Measurements from ENCODE around the gene NSF.
"Not testable (repeated sequence)": the region's sequence is repeated elsewhere in the genome, so short reads cannot be mapped to it uniquely, and the experiment has no call there.

Gene NSF

GRCh38 chr17:46628753-46629436 is 38.4 kb downstream of the NSF start:
- H3K4me3 ChIP-seq (ENCODE audit: low read depth, low read length): not testable (repeated sequence)

GRCh38 chr17:46632146-46632545 is 41.7 kb downstream of the NSF start:
- not testable (repeated sequence) for H3K4me3 ChIP-seq (ENCODE audit: low read depth, low read length)

GRCh38 chr17:46634844-46635243 is 44.4 kb downstream of the NSF start:
- not testable (repeated sequence) for H3K4me3 ChIP-seq (ENCODE audit: low read depth, low read length)

DNA sequence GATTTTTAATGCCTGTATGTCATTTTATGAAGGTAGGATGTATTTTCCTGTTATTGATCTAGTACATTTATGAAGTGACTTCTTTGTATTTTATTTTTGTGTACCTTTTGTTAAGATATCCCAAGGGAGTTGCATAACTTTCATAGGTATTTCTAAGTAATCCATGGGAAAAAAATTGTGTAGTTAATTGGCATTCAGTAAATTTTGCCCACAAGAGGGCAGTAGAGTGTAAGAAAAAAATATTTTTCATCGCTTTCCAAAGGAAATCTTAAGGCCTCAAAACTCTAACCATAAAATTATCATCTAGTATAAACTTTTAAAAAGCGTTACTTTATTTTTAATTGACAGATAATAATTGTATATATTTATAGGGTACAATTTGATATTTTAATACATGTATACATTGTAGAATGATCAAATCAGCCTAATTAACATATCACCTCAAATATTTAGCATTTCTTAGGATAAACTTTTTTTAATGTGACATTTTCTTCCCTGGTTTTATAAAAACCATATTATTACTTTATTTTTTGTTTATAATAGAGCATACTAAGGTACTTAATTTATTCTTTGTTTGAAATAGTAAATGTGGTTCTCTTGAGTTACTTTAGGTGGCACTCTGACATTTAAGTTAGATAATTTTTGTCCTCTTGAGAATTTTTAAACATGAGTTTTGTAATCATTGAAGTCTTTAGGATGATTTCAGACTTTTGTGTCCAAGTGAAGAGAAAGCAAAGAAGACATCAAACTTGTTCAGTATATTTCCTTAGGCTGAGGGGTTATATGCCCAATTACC is 51.6 kb downstream of the NSF start:
- H3K4me3 ChIP-seq (ENCODE audit: low read depth, low read length): not testable (repeated sequence)

- H3K4me3 ChIP-seq (ENCODE audit: low read depth, low read length): not testable (repeated sequence)
These were observed 56.8 kb downstream of the NSF start for GRCh38 chr17:46647251-46647650.

DNA sequence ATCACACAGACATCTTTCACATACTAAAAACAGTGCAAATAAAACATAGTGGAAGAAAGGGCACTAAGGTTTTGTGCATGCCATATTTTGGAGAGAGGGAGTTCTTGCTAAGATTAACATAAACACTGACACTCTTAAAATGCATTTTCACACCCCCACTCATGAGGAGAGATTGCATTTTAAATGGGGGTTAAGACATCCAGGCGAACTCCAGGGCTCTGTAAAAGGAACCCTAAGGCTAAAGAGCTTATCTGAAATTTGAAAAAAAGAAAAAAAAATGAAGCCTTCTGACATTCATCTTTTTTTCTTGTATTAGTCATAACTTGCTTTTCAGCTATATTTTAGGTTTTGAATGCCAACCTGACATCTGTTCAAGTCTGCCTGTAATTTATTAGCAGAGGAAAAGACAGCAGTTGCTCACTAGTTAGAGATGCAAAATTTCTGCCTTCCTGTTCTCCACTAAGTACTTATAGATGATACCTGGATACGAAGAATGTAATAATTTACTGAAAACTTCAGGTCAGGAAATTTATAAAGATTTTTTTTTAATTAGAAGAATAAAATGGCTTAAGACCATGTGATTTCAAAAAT is 57.3 kb downstream of the NSF start:
- not testable (repeated sequence) for H3K4me3 ChIP-seq (ENCODE audit: low read depth, low read length)

GRCh38 chr17:46649246-46649645 is 58.8 kb downstream of the NSF start:
- not testable (repeated sequence) for H3K4me3 ChIP-seq (ENCODE audit: low read depth, low read length)

DNA sequence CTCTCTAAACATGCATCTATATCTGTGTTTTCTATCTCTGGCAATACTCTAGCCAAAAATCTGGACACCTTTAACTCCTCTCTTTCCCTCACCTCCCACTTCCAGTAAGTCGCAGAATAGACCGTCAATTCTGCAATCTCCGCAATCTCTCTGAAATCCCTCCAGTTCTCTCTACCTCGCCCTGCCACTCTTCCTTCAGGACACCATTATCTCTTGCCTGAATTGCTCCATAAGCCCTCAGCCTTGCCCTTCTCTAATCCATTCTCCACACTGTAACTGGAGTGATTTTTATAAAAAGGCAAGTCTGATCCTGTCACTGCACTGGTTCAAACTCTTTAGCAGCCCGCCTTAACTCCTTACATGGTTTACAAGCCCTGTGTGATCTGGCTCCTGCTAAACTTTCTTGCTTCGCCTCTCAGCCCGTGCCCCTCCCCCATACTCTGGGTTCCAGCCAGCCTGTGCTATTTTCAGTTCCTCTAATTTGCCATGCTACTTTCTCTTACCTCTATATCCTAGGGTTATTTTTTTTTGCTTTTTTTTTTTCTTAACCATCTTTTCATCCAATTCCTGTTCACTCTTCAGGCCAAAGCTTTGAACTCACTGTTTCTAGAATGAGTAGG is 61.7 kb downstream of the NSF start:
- H3K4me3 ChIP-seq (ENCODE audit: low read depth, low read length): not testable (repeated sequence)

GRCh38 chr17:46658235-46658634 is 67.8 kb downstream of the NSF start:
- H3K4me3 ChIP-seq (ENCODE audit: low read depth, low read length): not testable (repeated sequence)

GRCh38 chr17:46659702-46660101 is 69.2 kb downstream of the NSF start:
- not testable (repeated sequence) for H3K4me3 ChIP-seq (ENCODE audit: low read depth, low read length)

DNA sequence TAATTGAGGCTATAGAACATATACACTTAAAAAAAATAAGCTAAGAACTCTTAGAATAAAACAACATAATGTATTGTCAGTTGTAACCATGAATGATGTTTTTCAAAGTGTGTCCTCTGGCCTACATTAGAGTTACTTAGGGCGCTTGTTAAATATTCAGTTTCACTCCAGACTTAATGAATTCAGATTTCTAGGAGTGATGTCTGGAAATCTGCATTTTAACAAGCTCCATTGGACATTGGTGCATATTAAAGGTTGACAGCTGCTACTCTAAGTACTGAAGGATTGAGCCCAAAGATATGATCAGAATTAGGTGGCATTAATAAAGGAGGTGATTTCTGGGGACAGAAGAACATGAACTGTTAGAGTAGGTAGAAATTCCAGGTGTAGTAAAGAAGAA is 72.7 kb downstream of the NSF start:
- H3K4me3 ChIP-seq (ENCODE audit: low read depth, low read length): not testable (repeated sequence)

DNA sequence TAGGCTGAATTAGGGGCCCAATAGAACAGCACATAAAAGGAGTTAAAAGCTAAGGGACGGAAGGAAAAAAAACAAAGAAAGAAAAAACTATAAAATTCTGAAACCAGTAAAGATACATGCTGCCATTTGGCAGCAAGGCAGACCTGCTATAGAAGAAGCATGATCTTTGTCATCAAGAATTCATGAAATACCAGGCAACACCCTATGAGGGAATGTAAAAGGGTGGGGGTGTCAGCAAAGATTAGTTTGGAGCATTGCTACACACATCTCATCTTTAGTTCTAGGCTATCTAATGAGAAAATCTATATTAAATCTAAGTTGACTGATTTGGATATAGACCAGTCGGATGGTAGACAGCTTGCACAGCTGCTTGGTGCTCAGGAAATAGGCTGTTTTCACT is 73.1 kb downstream of the NSF start:
- H3K4me3 ChIP-seq (ENCODE audit: low read depth, low read length): not testable (repeated sequence)

- not testable (repeated sequence) for H3K4me3 ChIP-seq (ENCODE audit: low read depth, low read length)
These were observed 75.5 kb downstream of the NSF start for GRCh38 chr17:46665969-46666368.

DNA sequence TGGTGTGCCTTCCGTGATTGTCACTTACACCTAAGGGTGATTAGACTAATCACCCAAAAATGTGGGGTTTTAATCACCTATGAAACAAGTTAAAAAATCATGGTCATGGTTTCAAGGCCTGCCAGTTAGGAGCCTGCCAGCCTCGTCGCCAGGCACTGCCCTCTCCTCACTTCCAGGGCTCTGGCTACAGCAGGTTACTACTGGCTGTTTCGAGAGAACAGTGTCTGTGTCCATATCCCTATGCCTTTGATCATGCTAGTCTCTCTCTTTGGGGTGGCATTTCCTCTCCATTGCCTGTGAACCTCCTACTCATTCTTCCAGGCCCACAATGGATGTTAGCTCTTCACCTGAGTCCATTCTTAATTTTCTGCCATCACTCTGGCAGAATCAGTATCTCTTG is 80.3 kb downstream of the NSF start:
- not testable (repeated sequence) for H3K4me3 ChIP-seq (ENCODE audit: low read depth, low read length)

DNA sequence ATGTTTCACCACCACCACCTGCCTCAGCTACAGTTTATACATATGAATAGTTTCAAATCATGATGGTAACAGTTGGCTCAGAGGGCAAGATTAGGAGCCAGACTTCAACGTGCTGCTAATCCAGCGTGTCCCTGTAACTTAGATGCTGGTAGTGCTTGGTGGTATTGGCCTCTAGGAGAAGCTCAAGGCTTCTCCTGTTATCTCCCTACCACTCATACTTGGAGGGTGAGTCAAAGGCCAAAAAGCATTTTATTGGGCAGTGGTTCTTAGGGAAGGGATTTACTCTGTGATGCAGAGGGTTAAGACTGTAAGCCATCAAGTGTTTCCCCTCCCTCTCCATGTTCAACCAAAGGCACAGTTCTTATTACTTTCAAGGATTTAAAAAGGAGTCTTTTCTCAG is 82.3 kb downstream of the NSF start:
- not testable (repeated sequence) for H3K4me3 ChIP-seq (ENCODE audit: low read depth, low read length)

DNA sequence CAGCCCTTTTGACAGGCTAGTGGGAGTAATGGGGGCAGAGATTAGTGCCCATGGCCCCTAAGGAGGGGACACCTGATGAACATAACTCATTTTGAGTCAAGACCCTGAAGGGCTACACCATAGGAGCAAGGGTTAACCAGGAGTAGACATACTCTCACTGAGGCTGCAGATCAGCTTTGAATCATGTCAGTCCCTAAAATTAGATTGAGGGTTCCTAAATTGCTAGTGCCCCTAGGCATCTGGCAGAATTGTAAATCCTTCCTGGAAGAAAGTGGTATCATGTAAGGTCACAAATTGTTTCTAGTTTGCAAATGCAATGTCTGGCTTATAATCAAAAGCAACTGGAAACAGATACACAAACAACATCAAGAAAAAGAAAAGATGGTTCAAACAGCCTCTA is 87.3 kb downstream of the NSF start:
- H3K4me3 ChIP-seq (ENCODE audit: low read depth, low read length): not testable (repeated sequence)

DNA sequence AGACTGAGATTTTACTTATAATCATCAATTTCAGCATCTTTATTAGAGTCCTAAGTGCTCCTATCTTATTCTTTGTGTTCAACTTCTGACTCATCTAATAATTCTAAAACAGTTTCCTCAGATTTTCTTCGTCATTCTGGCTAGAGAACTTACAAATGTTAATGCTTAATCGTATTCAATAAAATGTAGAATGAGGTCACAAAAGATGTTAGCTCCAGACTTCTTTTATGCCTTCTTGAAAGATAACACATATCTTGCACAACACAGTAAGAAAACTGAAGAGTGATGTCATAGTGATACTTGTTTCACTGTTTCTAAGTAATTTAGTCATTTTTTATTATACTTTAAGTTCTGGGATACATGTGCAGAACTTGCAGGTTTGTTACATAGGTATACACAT is 93.2 kb downstream of the NSF start:
- not testable (repeated sequence) for H3K4me3 ChIP-seq (ENCODE audit: low read depth, low read length)

DNA sequence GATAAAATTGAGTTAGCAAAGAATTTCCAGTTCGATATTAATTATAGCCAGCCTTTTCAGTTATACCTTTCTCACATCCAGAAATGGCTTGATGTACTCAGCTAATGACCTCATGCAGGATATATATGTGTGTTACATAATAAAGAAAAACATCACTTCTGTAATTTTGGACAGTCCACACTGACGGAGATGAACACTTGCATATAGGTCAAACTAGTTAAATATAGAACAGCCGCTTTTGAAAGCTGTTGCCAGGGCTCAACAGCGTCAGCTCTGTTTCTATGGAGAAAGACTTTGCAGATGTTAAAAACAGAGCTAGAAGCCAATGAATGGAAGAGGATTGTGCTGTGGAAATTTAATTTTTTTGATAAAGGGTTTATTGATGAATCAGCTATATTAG is 94.8 kb downstream of the NSF start:
- H3K4me3 ChIP-seq (ENCODE audit: low read depth, low read length): not testable (repeated sequence)

GRCh38 chr17:46692196-46692595 is 101.7 kb downstream of the NSF start:
- not testable (repeated sequence) for H3K4me3 ChIP-seq (ENCODE audit: low read depth, low read length)

DNA sequence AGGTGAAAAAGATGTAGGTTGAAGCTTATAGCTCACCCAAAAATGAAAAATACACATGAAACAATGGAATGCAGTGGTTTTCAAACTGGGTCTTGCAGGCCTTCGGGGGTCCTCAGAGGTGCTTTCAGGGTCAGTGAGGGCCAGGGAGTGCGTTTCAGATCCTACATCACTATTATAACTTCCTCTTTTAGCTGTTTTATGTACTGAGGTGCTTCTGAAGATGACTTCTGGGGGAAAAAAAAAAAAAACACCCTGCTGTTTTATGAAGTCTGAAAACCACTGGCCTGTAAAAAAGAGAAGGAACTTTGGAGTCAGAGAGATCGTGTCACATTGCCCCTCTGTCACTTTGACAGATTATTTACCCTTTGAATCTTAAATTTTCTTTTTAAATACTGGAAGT is 102.8 kb downstream of the NSF start:
- H3K4me3 ChIP-seq (ENCODE audit: low read depth, low read length): not testable (repeated sequence)

DNA sequence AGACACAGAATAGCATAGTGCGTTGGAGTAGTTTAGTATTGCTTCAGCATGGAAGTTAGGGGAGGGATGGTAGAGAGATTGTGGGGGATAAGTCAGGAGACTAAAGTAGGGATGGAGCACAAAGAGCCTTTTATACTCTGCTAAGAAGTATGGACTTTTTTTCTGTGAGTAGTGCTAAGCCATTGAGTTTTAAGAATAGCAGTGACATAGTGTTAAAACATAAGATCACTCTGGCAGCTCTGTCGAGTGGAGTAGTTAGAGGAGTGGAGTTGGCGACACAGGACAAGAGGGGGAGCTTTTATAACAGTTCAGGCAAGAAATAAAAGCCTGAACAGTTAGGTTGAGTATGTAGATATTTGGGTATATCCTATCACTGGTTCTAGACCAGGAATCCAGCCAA is 106.1 kb downstream of the NSF start:
- H3K4me3 ChIP-seq (ENCODE audit: low read depth, low read length): not testable (repeated sequence)

DNA sequence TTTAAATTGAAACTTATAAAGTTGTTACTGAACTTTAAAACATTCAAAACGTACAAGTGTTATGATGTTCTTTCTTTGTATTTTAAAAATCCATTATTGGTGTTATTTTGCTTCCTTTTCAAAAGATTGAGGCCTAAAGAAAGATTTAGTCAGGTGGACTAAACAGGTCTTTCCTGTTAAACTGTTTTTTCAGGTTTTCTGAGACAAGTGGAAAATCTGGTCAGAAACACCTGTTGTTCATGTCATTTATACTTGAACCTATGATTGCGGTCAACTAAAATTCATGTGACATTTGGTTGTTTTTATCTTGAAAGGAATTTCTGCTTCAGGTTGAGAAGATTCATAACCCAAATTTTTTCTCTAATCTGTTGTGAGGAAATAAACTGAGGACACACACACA is 108.5 kb downstream of the NSF start:
- not testable (repeated sequence) for H3K4me3 ChIP-seq (ENCODE audit: low read depth, low read length)

Data from WI38 (cell line).